HepG2 (cell line): ENCODE measurements around the gene IFNK. TPM values are rescaled to one million over a fixed set of nuclear protein-coding genes. Genes with fewer than 3 reads are reported as not detected.

Experiments used
- ATAC-seq: fragments of 200-7000 bp; cut with Tn5 transposase; 3 replicates; pipeline ENCODE4 v1.9.1; 2020; ENCODE audit warnings: mild to moderate bottlenecking, moderate library complexity
- BruUV-seq: library from RNA; stranded (reverse); fragments of 400-500 nt; replicated peaks from 2 replicates; lab custom pipeline; 2021; lab: Mats Ljungman, UMichigan
- CTCF ChIA-PET: fragments of 300-600 bp; formaldehyde crosslinking; extraction: SDS; loops from one replicate; lab custom pipeline; 2021; ENCODE audit warnings: low total read pairs, inconsistent platforms, low intra/inter-chr PET ratio; lab: Yijun Ruan, JAX
- POLR2A ChIA-PET: fragments of 350-600 bp; sonication (Branson Sonifier 250); formaldehyde crosslinking; loops from one replicate; lab custom pipeline; 2020; ENCODE audit warnings: antibody characterized with exemption, inconsistent platforms; lab: Yijun Ruan, JAX
- DNase-seq: peaks from one replicate; pipeline ENCODE4 v3.0.0-alpha.2; 2015; ENCODE audit warnings: low spot score
- FAIRE-seq: peaks from 3 replicates; lab custom pipeline; 2011; peaks lifted over from hg19 to GRCh38; lab: Jason Lieb, UNC
- H2AFZ ChIP-seq: one replicate; pipeline ENCODE4 v1.6.1; 2011; ENCODE audit warnings: low read length, inconsistent platforms
- H3K27ac ChIP-seq: fragments of 300-600 bp; 3 replicates; pipeline ENCODE4 v1.8.0; 2011; ENCODE audit warnings: mixed run types, mild to moderate bottlenecking, mixed read lengths, low read length, inconsistent platforms; ENCODE audit not compliant: insufficient read depth; ENCODE audit errors: extremely low read length
- H3K27me3 ChIP-seq, 2 experiments: fragments of 200-600 bp in 1 of 2; 2 replicates in 1 of 2; 3 replicates in 1 of 2; pipeline versions ENCODE4 v1.6.0 to v1.8.0; 2011; ENCODE audit warnings: low read length in 2 of 2, mild to moderate bottlenecking in 2 of 2, moderate library complexity in 2 of 2, inconsistent platforms in 1 of 2; ENCODE audit not compliant: insufficient read depth in 2 of 2, control insufficient read depth in 1 of 2
- H3K36me3 ChIP-seq, 2 experiments: fragments of 200-600 bp in 1 of 2; replicated peaks in 1 of 2; 2 replicates in 1 of 2; 3 replicates in 1 of 2; pipeline versions ENCODE4 v1.5.1 to v1.8.0; 2011; ENCODE audit warnings: low read length in 2 of 2, inconsistent platforms in 1 of 2; ENCODE audit not compliant: insufficient read depth in 2 of 2, control insufficient read depth in 1 of 2
- H3K4me1 ChIP-seq: 2 replicates; pipeline ENCODE4 v1.5.1; 2012; ENCODE audit warnings: low read length, inconsistent platforms; ENCODE audit not compliant: insufficient read depth
- H3K4me2 ChIP-seq: 2 replicates; pipeline ENCODE4 v1.6.0; 2011; ENCODE audit warnings: low read depth, low read length, inconsistent platforms
- H3K4me3 ChIP-seq, 3 experiments: fragments of 200-600 bp in 1 of 3; sonication (generic), shearing (Covaris generic) in 1 of 3; replicated peaks in 1 of 3; 2 replicates each; pipeline ENCODE4 v1.5.1; 2011 to 2016; ENCODE audit warnings: low read length in 3 of 3, inconsistent platforms in 2 of 3, low read depth in 2 of 3, mild to moderate bottlenecking in 2 of 3, control low read depth in 1 of 3, mixed read lengths in 1 of 3; ENCODE audit not compliant: insufficient read depth in 1 of 3
- H3K79me2 ChIP-seq: one replicate; pipeline ENCODE4 v1.6.1; 2011; ENCODE audit warnings: low read length, inconsistent platforms; ENCODE audit not compliant: insufficient read depth
- H3K9ac ChIP-seq: 2 replicates; pipeline ENCODE4 v1.6.0; 2011; ENCODE audit warnings: mild to moderate bottlenecking, low read depth, low read length, inconsistent platforms; ENCODE audit not compliant: insufficient read depth
- H3K9me3 ChIP-seq: 2 replicates; pipeline ENCODE4 v1.5.1; 2012; ENCODE audit warnings: mild to moderate bottlenecking, low read length
- H4K20me1 ChIP-seq: 2 replicates; pipeline ENCODE4 v1.6.0; 2011; ENCODE audit warnings: inconsistent platforms, mild to moderate bottlenecking, low read length, moderate library complexity; ENCODE audit not compliant: insufficient read depth
- HMGA1 ChIP-seq: sonication (generic); formaldehyde crosslinking; conservative IDR thresholded peaks from 2 replicates; pipeline ENCODE4 v1.4.0; 2020; ENCODE audit warnings: missing genetic modification reagents
- MAFG ChIP-seq: sonication (generic); formaldehyde crosslinking; IDR thresholded peaks from 2 replicates; pipeline ENCODE4 v1.5.1; 2020; ENCODE audit warnings: mild to moderate bottlenecking, missing genetic modification reagents
- NR2C2 ChIP-seq: sonication (generic); formaldehyde crosslinking; IDR thresholded peaks from 2 replicates; pipeline ENCODE4 v1.4.0; 2020; ENCODE audit warnings: missing genetic modification reagents, mild to moderate bottlenecking, moderate library complexity, borderline replicate concordance
- PAF1 ChIP-seq: IDR thresholded peaks from 2 replicates; pipeline ENCODE4 v1.6.1; 2016; ENCODE audit warnings: missing genetic modification reagents, missing compliant biosample characterization
- RFXAP ChIP-seq: sonication (generic); formaldehyde crosslinking; IDR thresholded peaks from 2 replicates; pipeline ENCODE4 v1.4.0; 2020; ENCODE audit warnings: missing genetic modification reagents, borderline replicate concordance
- SP140L ChIP-seq: sonication (generic); formaldehyde crosslinking; IDR thresholded peaks from 2 replicates; pipeline ENCODE4 v1.4.0; 2020; ENCODE audit warnings: missing genetic modification reagents, borderline replicate concordance
- ZFP36 ChIP-seq: fragments of 150-350 bp; IDR thresholded peaks from 2 replicates; pipeline ENCODE4 v1.6.1; 2018; ENCODE audit warnings: borderline replicate concordance, low read length, low read depth; ENCODE audit not compliant: partially characterized antibody
- ZFYVE20 ChIP-seq: sonication (generic); formaldehyde crosslinking; IDR thresholded peaks from 2 replicates; pipeline ENCODE4 v1.8.0; 2023; ENCODE audit warnings: low read depth, mild to moderate bottlenecking, moderate library complexity, missing genetic modification reagents, borderline replicate concordance
- ZNF619 ChIP-seq: sonication (generic); formaldehyde crosslinking; IDR thresholded peaks from 2 replicates; pipeline ENCODE4 v1.4.0; 2020; ENCODE audit warnings: mild to moderate bottlenecking, missing genetic modification reagents
- ZNF781 ChIP-seq: sonication (generic); formaldehyde crosslinking; IDR thresholded peaks from 2 replicates; pipeline ENCODE4 v1.5.1; 2020; ENCODE audit warnings: borderline replicate concordance, mild to moderate bottlenecking, missing genetic modification reagents; ENCODE audit errors: not compliant biosample characterization
- WGBS: methylation state at CpG from one replicate; pipeline ENCODE4 v1.1.6; 2017; ENCODE audit warnings: low lambda C conversion rate; 5-methylcytosine and 5-hydroxymethylcytosine counted together
- in situ Hi-C: cut with HindIII; loops from 2 replicates; pipeline ENCODE4 v1.10.0; 2017; ENCODE audit warnings: low pct_unique_long_range_greater_than_20kb; ENCODE audit not compliant: extremely low pct_ligation_motif_present
- intact Hi-C: fragments of 100-400 bp; cut with micrococcal nuclease; formaldehyde crosslinking; loops from one replicate; pipeline ENCODE4 v1.10.0; 2022; ENCODE audit not compliant: unreplicated experiment
- polyA plus RNA-seq, 8 experiments: library from polyadenylated mRNA; depleted of rRNA in 3 of 8; stranded (reverse) in 7 of 8; unstranded in 1 of 8; fragments of >200 nt; fragmentation: Illumina TruSeq in 4 of 8; extraction: Trizol in 4 of 8; gene quantifications; 2 replicates each; pipeline versions ENCODE4 v1.2.1 to v1.2.3, GENCODE V29; 2011 to 2016; ENCODE audit warnings: low read depth in 4 of 8, missing spikeins in 1 of 8, mixed read lengths in 1 of 8; ENCODE audit not compliant: insufficient read depth in 1 of 8
- total RNA-seq, 5 experiments: library from RNA; depleted of rRNA; stranded (reverse); fragments of >200 nt; fragmentation: Illumina TruSeq; extraction: Trizol; gene quantifications; 2 replicates each; pipeline ENCODE4 v1.2.3, GENCODE V29; 2016; ENCODE audit warnings: low read depth in 1 of 5
- TF ChIP-seq, protein P1 (sequence below): sonication (generic); formaldehyde crosslinking; IDR thresholded peaks from 2 replicates; pipeline ENCODE4 v1.4.0; 2020; ENCODE audit warnings: mild to moderate bottlenecking, missing genetic modification reagents
- TF ChIP-seq, protein P2 (sequence below): sonication (generic); formaldehyde crosslinking; IDR thresholded peaks from 2 replicates; pipeline ENCODE4 v1.4.0; 2020; ENCODE audit warnings: missing genetic modification reagents, mild to moderate bottlenecking, borderline replicate concordance

IFNK gene
- total and polyA plus RNA-seq, 2 of the 13 experiments (the other 11 are each of a cell fraction or from before 2014, with no cell fraction given) = not detected

DNA sequence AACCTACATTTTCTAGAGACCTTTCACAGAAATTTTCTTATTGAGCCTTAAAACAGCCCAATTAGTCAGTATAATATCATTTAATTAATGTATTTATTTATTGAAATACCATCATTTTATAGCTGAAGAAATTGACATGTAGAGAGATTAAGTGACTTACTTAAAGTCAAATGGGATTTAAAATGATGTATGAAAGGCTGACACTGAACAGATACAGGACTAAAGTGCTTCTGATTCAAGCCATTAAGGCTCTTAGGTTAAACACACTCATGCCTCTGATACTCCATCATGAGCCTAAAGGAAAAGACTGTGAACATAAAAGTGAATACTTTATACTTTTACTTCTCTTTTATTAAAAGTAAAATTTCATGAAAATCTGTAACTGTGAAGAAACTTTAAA lies 36.4 kb downstream of the IFNK start:
- peaks cover 0 to 6% of the 10 kb centered on the region in 2 experiments; a peak in 1 of 5 replicates for H3K36me3 ChIP-seq
- H3K79me2 ChIP-seq = no peaks in the 10 kb centered on the region
- H3K4me3 ChIP-seq = no peak overlapping the region
- no peak overlapping the region for H3K4me2 ChIP-seq
- ATAC-seq (no peak), DNase-seq (no peak), FAIRE-seq (no peak)
- H3K27ac ChIP-seq = no peak overlapping the region
- H2AFZ ChIP-seq = no peak overlapping the region
- no peak overlapping the region for H3K9ac ChIP-seq
- ChIA-PET CTCF (no interaction called here), POLR2A (no interaction called here)
- H4K20me1 ChIP-seq = no peaks in the 10 kb centered on the region
- no peaks in the 10 kb centered on the region for H3K27me3 ChIP-seq
- in situ Hi-C loops = no loop called here
- no TSS peak for BruUV-seq
- no peak for TF ChIP-seq ZFP36
- no peak for TF ChIP-seq NR2C2 (CRISPR knock-in tag)
- TF ChIP-seq ZFYVE20 (CRISPR knock-in tag) = no peak
- TF ChIP-seq PAF1 (CRISPR knock-in tag) = no peak
- TF ChIP-seq, protein P1, sequence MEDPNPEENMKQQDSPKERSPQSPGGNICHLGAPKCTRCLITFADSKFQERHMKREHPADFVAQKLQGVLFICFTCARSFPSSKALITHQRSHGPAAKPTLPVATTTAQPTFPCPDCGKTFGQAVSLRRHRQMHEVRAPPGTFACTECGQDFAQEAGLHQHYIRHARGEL (CRISPR knock-in tag) = no peak
- no peak for TF ChIP-seq HMGA1
- no peak for TF ChIP-seq SP140L (CRISPR knock-in tag)
- TF ChIP-seq MAFG (CRISPR knock-in tag) = no peak
- no peak for TF ChIP-seq ZNF619 (CRISPR knock-in tag)
- peaks cover 3% of the 10 kb centered on the region for H3K4me1 ChIP-seq
- no peaks in the 10 kb centered on the region for H3K9me3 ChIP-seq
- intact Hi-C loops = no loop called here

- Histone ChIP-seq H3K27ac (no peak overlapping the region), H3K36me3 (peaks cover 0 to 6% of the 10 kb centered on the region in 2 experiments; a peak in 1 of 5 replicates), H3K27me3 (no peaks in the 10 kb centered on the region), H3K4me1 (peaks cover 15% of the 10 kb centered on the region), H3K4me3 (no peak overlapping the region), H3K9me3 (no peaks in the 10 kb centered on the region), H3K79me2 (no peaks in the 10 kb centered on the region), H4K20me1 (no peaks in the 10 kb centered on the region), H3K9ac (no peak overlapping the region), H3K4me2 (no peak overlapping the region), H2AFZ (no peak overlapping the region)
- ChIA-PET CTCF (no interaction called here), POLR2A (no interaction called here)
- TF ChIP-seq ZNF781 = no peak
- TF ChIP-seq, protein P2, sequence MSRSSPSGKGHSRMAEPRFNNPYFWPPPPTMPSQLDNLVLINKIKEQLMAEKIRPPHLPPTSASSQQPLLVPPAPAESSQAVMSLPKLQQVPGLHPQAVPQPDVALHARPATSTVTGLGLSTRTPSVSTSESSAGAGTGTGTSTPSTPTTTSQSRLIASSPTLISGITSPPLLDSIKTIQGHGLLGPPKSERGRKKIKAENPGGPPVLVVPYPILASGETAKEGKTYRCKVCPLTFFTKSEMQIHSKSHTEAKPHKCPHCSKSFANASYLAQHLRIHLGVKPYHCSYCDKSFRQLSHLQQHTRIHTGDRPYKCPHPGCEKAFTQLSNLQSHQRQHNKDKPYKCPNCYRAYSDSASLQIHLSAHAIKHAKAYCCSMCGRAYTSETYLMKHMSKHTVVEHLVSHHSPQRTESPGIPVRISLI (CRISPR knock-in tag) = no peak
- TF ChIP-seq RFXAP (CRISPR knock-in tag) = no peak
- in situ Hi-C loops = no loop called here
- ATAC-seq (no peak), FAIRE-seq (no peak), DNase-seq (no peak)
- no TSS peak for BruUV-seq
- WGBS = 90% methylated on average over 3 of the region's 3 CpGs
- intact Hi-C loops = no loop called here
Measured at GRCh38 chr9:27561685-27562084, 37.6 kb downstream of the IFNK start.
